HG03354 (cell line): ENCODE measurements around the gene ZNF385B.
"Not testable (repeated sequence)": the region's sequence is repeated elsewhere in the genome, so short reads cannot be mapped to it uniquely, and the experiment has no call there.

Experiments
- ATAC-seq: cut with Tn5 transposase; IDR thresholded peaks from one replicate; pipeline ENCODE4 v1.9.1; 2021; ENCODE audit warnings: mild to moderate bottlenecking; ENCODE audit not compliant: unreplicated experiment, poor library complexity, severe bottlenecking

The ZNF385B gene

GRCh38 chr2:179652296-179652695 lies 209.1 kb downstream of the ZNF385B start:
- no peak for ATAC-seq

- ATAC-seq, result no peak
Measured at GRCh38 chr2:179650420-179650819, 211.0 kb downstream of the ZNF385B start.

- ATAC-seq, result no peak
Measured at GRCh38 chr2:179646862-179647587, 214.4 kb downstream of the ZNF385B start.

GRCh38 chr2:179646173-179646769 lies 215.1 kb downstream of the ZNF385B start:
- no peak for ATAC-seq

- no peak for ATAC-seq
Measured at GRCh38 chr2:179645047-179645446, 216.4 kb downstream of the ZNF385B start.

GRCh38 chr2:179642462-179642861 lies 218.9 kb downstream of the ZNF385B start:
- ATAC-seq, result no peak

- no peak for ATAC-seq
Measured at GRCh38 chr2:179636995-179637394, 224.4 kb downstream of the ZNF385B start.

- no peak for ATAC-seq
Measured at GRCh38 chr2:179636100-179636980, 225.1 kb downstream of the ZNF385B start.

GRCh38 chr2:179631769-179632385 lies 229.5 kb downstream of the ZNF385B start:
- not testable (repeated sequence) for ATAC-seq

GRCh38 chr2:179629776-179630175 lies 231.6 kb downstream of the ZNF385B start:
- ATAC-seq, result not testable (repeated sequence)

GRCh38 chr2:179626261-179626660 lies 235.2 kb downstream of the ZNF385B start:
- no peak for ATAC-seq

- no peak for ATAC-seq
Measured at GRCh38 chr2:179622635-179623300, 238.6 kb downstream of the ZNF385B start.

GRCh38 chr2:179622112-179622511 lies 239.3 kb downstream of the ZNF385B start:
- ATAC-seq, result no peak

- no peak for ATAC-seq
Measured at GRCh38 chr2:179619947-179620467, 241.4 kb downstream of the ZNF385B start.

- ATAC-seq, result no peak
Measured at GRCh38 chr2:179614121-179614520, 247.3 kb downstream of the ZNF385B start.

- no peak for ATAC-seq
Measured at GRCh38 chr2:179613701-179614100, 247.7 kb downstream of the ZNF385B start.

GRCh38 chr2:179613299-179613651 lies 248.1 kb downstream of the ZNF385B start:
- ATAC-seq, result no peak

- no peak for ATAC-seq
Measured at GRCh38 chr2:179612591-179613298, 248.7 kb downstream of the ZNF385B start.

- ATAC-seq, result no peak
Measured at GRCh38 chr2:179612108-179612507, 249.3 kb downstream of the ZNF385B start.
